ENCODE data around the gene ENOX2. TPM values are rescaled to one million over a fixed set of nuclear protein-coding genes. Genes with fewer than 3 reads are reported as not detected.

The ENOX2 gene
- total and polyA plus RNA-seq, 9 donors, result 6.5 to 20.8 (median 16.3) TPM

GRCh38 chrX:130695931-130696330, 207.1 kb downstream of the ENOX2 start:
- DNase-seq, result no peak
- Histone ChIP-seq H3K36me3 (ENCODE audit: control insufficient read depth, insufficient read depth, low read length) (no peaks in the 10 kb centered on the region), H3K9me3 (replicated peaks; ENCODE audit: control insufficient read depth, low read depth, low read length) (no peaks in the 10 kb centered on the region), H3K27me3 (ENCODE audit: control insufficient read depth, insufficient read depth, low read length) (no peaks in the 10 kb centered on the region), H3K27ac (ENCODE audit: low read length) (no peak overlapping the region), H3K4me1 (ENCODE audit: control insufficient read depth, insufficient read depth, low read length) (no peaks in the 10 kb centered on the region), H3K4me3 (ENCODE audit: low read length) (no peak overlapping the region)
- WGBS (ENCODE audit: insufficient coverage), result no CpG with 5 or more reads among the region's 1 CpG

DNA sequence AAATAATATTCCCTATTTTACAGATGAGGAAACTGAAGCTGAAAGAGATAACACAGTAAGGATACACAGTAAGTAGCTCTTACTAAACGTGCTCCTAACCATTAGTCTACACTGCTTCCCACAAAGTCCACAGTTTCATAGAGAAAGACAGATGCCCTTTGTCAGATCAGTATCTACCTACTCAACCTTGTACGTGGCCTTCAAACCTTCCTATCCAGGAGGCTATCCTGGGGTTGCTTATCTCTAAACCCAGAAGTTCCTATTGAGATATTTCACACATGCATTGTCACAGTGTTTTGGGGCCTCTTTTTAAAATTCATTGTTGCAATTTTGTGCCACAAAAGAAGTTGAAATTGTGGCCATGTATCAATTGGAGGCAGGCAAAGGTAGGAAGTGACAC, 208.0 kb downstream of the ENOX2 start:
- H3K4me1 ChIP-seq (ENCODE audit: control insufficient read depth, insufficient read depth, low read length), result no peaks in the 10 kb centered on the region
- no peak overlapping the region for H3K27ac ChIP-seq (ENCODE audit: low read length)
- H3K27me3 ChIP-seq (ENCODE audit: control insufficient read depth, insufficient read depth, low read length), result peaks cover 3% of the 10 kb centered on the region
- no peak overlapping the region for H3K4me3 ChIP-seq (ENCODE audit: low read length)
- DNase-seq, result no peak
- no peaks in the 10 kb centered on the region for H3K36me3 ChIP-seq (ENCODE audit: control insufficient read depth, insufficient read depth, low read length)
- WGBS (ENCODE audit: insufficient coverage), result no CpG with 5 or more reads among the region's 2 CpGs
- no peaks in the 10 kb centered on the region for H3K9me3 ChIP-seq (replicated peaks; ENCODE audit: control insufficient read depth, low read depth, low read length)

DNA sequence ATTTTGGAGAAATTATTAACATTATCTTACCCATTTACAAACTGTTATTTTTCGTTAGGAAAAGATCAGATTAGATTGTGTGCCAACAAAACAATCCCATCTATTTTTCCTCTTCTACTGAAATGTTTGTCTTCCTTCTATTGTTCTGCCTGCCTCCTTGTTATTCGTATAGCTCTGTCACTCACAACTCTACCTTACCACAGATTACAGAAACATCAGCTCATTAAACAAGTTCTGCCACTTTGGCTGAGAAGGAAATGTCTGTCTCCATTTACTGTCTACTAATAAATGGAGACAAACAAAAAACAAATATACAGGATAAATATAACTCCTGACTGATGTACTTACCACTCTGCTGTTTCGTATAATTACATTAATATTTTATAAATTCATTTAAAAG, 211.4 kb downstream of the ENOX2 start:
- H3K36me3 ChIP-seq (ENCODE audit: control insufficient read depth, insufficient read depth, low read length), result no peaks in the 10 kb centered on the region
- no peaks in the 10 kb centered on the region for H3K9me3 ChIP-seq (replicated peaks; ENCODE audit: control insufficient read depth, low read depth, low read length)
- H3K4me3 ChIP-seq (ENCODE audit: low read length), result no peak overlapping the region
- no peak overlapping the region for H3K27ac ChIP-seq (ENCODE audit: low read length)
- H3K4me1 ChIP-seq (ENCODE audit: control insufficient read depth, insufficient read depth, low read length), result no peaks in the 10 kb centered on the region
- peaks cover 3% of the 10 kb centered on the region for H3K27me3 ChIP-seq (ENCODE audit: control insufficient read depth, insufficient read depth, low read length)
- 86% methylated on average over 1 of the region's 3 CpGs for WGBS (ENCODE audit: insufficient coverage)
- no peak for DNase-seq

DNA sequence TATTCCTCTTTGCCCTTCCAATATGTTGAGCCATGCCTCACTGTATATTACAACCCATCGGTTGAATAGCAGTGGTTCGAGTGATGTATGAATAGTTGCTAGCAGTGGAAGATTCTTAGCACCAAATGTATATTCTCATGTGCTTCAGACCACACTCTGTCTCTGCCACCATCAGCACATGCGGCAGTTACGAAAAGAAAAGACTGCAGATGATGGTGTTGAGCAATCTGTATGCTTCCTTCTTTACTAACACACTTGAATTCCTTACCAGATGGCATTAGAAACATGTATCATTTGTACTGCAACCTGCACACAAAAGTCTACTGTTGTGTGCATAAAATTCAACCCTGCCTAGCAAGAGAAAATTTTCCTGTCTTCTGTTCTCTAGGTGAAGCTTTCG, 214.6 kb downstream of the ENOX2 start:
- peaks cover 3% of the 10 kb centered on the region for H3K27me3 ChIP-seq (ENCODE audit: control insufficient read depth, insufficient read depth, low read length)

GRCh38 chrX:130682990-130683389, 220.0 kb downstream of the ENOX2 start:
- Histone ChIP-seq H3K27me3 (ENCODE audit: control insufficient read depth, insufficient read depth, low read length) (peaks cover 4% of the 10 kb centered on the region), H3K4me3 (ENCODE audit: low read length) (no peak overlapping the region), H3K27ac (ENCODE audit: low read length) (no peak overlapping the region), H3K36me3 (ENCODE audit: control insufficient read depth, insufficient read depth, low read length) (peaks cover 2% of the 10 kb centered on the region), H3K4me1 (ENCODE audit: control insufficient read depth, insufficient read depth, low read length) (no peaks in the 10 kb centered on the region), H3K9me3 (replicated peaks; ENCODE audit: control insufficient read depth, low read depth, low read length) (no peaks in the 10 kb centered on the region)
- 86% methylated on average over 1 of the region's 2 CpGs for WGBS (ENCODE audit: insufficient coverage)
- DNase-seq, result no peak

More for the DNA sequence above, 214.6 kb downstream of the ENOX2 start:
- DNase-seq, result peak; percentile 5
- no peak overlapping the region for H3K4me3 ChIP-seq (ENCODE audit: low read length)
- H3K27ac ChIP-seq (ENCODE audit: low read length), result no peak overlapping the region
- H3K4me1 ChIP-seq (ENCODE audit: control insufficient read depth, insufficient read depth, low read length), result no peaks in the 10 kb centered on the region
- H3K9me3 ChIP-seq (replicated peaks; ENCODE audit: control insufficient read depth, low read depth, low read length), result no peaks in the 10 kb centered on the region
- H3K36me3 ChIP-seq (ENCODE audit: control insufficient read depth, insufficient read depth, low read length), result no peaks in the 10 kb centered on the region
- no CpG with 5 or more reads among the region's 5 CpGs for WGBS (ENCODE audit: insufficient coverage)

DNA sequence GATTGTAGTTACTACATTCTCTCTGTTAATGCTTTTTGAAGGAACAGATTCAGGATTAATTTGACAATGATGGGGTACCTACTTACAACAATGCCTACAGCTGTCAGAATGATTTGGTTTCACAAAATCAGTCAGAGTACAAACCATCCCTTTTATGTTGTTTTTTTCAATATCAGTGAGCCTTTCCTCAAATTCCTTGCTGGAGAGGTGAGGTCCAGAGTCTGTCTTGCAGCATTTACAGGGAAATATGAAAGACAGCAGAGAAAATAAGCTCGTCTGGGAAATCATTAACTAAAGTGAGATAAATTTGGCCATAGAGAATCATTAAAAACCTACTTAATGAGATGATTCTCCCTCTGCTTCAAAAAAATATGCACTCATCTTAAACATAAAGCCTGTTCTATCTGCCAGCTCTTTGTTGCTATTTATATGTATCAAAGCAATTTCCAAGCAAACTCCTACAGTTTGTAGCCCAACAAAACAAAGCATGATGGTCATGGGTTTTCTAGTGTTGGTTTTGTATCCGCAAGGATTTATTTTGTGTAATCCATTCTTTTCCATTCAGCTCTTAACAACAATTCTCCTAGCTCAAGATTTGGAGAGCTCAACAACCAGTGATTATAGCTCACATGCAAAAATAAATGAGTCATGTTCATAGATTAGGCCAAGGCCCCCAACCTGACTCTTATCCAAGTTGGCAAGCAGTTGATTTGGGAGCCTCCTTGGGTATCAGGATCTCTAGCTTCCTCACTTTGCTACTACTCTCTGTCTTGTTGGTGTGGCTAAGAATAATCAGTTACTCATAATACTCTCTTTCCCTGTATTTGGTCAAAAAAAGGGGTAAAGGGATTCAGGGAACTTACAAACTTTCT, 222.6 kb downstream of the ENOX2 start:
- Histone ChIP-seq H3K4me3 (ENCODE audit: low read length) (no peak overlapping the region), H3K27me3 (ENCODE audit: control insufficient read depth, insufficient read depth, low read length) (peaks cover 4% of the 10 kb centered on the region), H3K36me3 (ENCODE audit: control insufficient read depth, insufficient read depth, low read length) (peaks cover 2% of the 10 kb centered on the region), H3K9me3 (replicated peaks; ENCODE audit: control insufficient read depth, low read depth, low read length) (no peaks in the 10 kb centered on the region), H3K4me1 (ENCODE audit: control insufficient read depth, insufficient read depth, low read length) (no peaks in the 10 kb centered on the region), H3K27ac (ENCODE audit: low read length) (no peak overlapping the region)
- WGBS (ENCODE audit: insufficient coverage), result no CpG with 5 or more reads among the region's 2 CpGs
- peak; percentile 16 for DNase-seq

- Histone ChIP-seq H3K9me3 (replicated peaks; ENCODE audit: control insufficient read depth, low read depth, low read length) (peaks cover 2% of the 10 kb centered on the region), H3K4me1 (ENCODE audit: control insufficient read depth, insufficient read depth, low read length) (no peaks in the 10 kb centered on the region), H3K36me3 (ENCODE audit: control insufficient read depth, insufficient read depth, low read length) (peaks cover 5% of the 10 kb centered on the region), H3K27ac (ENCODE audit: low read length) (no peak overlapping the region), H3K27me3 (ENCODE audit: control insufficient read depth, insufficient read depth, low read length) (peaks cover 8% of the 10 kb centered on the region), H3K4me3 (ENCODE audit: low read length) (no peak overlapping the region)
- no CpG with 5 or more reads among the region's 2 CpGs for WGBS (ENCODE audit: insufficient coverage)
- no peak for DNase-seq
Observed at GRCh38 chrX:130676861-130677260, 226.1 kb downstream of the ENOX2 start.

DNA sequence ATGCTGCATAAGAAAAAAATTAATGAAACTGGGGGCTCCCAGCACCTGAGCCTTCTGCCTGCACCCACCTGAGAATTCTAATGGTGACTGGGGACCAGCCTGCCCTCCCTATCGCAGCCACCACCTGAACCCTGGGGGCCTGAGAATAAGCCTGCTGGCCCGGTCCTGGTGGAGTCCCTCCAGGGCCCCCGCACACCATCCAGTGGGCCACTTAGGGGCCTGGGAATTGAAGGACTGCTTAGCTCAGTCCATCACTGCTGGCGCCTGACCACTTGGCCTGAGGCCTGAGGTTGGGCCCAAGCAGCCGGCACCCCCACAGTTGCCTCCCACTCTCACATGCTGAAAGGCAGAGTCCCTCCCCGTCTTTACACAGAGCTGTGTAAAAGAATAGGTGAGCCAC, 230.8 kb downstream of the ENOX2 start:
- H3K9me3 ChIP-seq (replicated peaks; ENCODE audit: control insufficient read depth, low read depth, low read length), result peaks cover 2% of the 10 kb centered on the region
- DNase-seq, result no peak
- H3K4me3 ChIP-seq (ENCODE audit: low read length), result no peak overlapping the region
- peaks cover 3% of the 10 kb centered on the region for H3K36me3 ChIP-seq (ENCODE audit: control insufficient read depth, insufficient read depth, low read length)
- no peak overlapping the region for H3K27ac ChIP-seq (ENCODE audit: low read length)
- 79% methylated on average over 4 of the region's 6 CpGs for WGBS (ENCODE audit: insufficient coverage)
- H3K4me1 ChIP-seq (ENCODE audit: control insufficient read depth, insufficient read depth, low read length), result no peaks in the 10 kb centered on the region
- H3K27me3 ChIP-seq (ENCODE audit: control insufficient read depth, insufficient read depth, low read length), result peaks cover 3% of the 10 kb centered on the region

DNA sequence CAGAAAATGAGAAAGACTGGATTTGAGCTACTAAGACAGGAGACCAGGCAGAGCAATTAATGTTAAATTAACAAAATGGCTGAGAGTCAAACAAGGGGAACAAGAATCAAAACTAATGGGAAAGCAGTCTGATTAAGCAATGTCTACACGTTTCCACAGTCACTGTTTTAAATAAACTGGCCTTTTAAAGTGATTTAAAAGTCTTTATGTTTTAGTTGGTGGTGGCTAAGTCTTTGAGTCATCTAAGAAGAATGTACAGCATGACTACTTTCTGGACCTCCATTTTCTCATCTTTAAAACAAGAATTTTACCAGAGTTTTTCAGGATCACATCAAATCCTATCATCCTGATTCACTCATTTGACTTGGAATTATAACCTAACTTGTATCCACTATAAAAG, 233.8 kb downstream of the ENOX2 start:
- H3K27ac ChIP-seq (ENCODE audit: low read length), result no peak overlapping the region
- H3K9me3 ChIP-seq (replicated peaks; ENCODE audit: control insufficient read depth, low read depth, low read length), result peaks cover 2% of the 10 kb centered on the region
- H3K27me3 ChIP-seq (ENCODE audit: control insufficient read depth, insufficient read depth, low read length), result peaks cover 3% of the 10 kb centered on the region
- WGBS (ENCODE audit: insufficient coverage), result no CpG with 5 or more reads among the region's 1 CpG
- peaks cover 3% of the 10 kb centered on the region for H3K36me3 ChIP-seq (ENCODE audit: control insufficient read depth, insufficient read depth, low read length)
- no peaks in the 10 kb centered on the region for H3K4me1 ChIP-seq (ENCODE audit: control insufficient read depth, insufficient read depth, low read length)
- DNase-seq, result no peak
- no peak overlapping the region for H3K4me3 ChIP-seq (ENCODE audit: low read length)

DNA sequence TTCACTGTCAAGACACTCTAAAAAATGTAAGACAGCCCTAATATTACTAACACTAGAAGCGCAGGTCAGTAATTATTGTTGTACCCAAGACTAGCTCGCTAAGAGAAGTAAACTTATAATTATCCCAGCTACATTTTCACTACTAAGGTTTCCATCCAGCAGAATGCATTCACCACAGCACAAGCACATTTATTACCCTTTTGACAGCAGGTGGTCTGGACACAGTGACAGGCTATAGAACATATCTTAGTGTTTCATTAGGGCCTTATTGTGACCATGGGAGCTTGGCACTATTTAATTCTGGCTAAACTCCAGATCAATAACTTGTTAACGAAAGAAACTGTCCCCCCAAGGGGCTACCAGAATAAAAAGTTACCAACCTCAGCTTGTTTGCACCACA, 237.7 kb downstream of the ENOX2 start:
- Histone ChIP-seq H3K27me3 (ENCODE audit: control insufficient read depth, insufficient read depth, low read length) (no peaks in the 10 kb centered on the region), H3K4me1 (ENCODE audit: control insufficient read depth, insufficient read depth, low read length) (no peaks in the 10 kb centered on the region), H3K27ac (ENCODE audit: low read length) (no peak overlapping the region), H3K9me3 (replicated peaks; ENCODE audit: control insufficient read depth, low read depth, low read length) (no peaks in the 10 kb centered on the region), H3K4me3 (ENCODE audit: low read length) (no peak overlapping the region), H3K36me3 (ENCODE audit: control insufficient read depth, insufficient read depth, low read length) (no peaks in the 10 kb centered on the region)
- no peak for DNase-seq
- 29% methylated on average over 1 of the region's 3 CpGs for WGBS (ENCODE audit: insufficient coverage)

Measured in muscle of leg (tissue), 11 donors.